NCI-H748 treated with DMSO at 0.1 percent for 48 hours (cell line): Measurements from ENCODE around the gene SEMA6A.
A peak's percentile ranks its signal among the peaks of the same experiment; 100 is the strongest.
"Not testable (repeated sequence)": the region's sequence is repeated elsewhere in the genome, so short reads cannot be mapped to it uniquely, and the experiment has no call there.

Source experiments
- DNase-seq: peaks from one replicate; lab custom pipeline; 2025; lab: John Stamatoyannopoulos, UW

Gene SEMA6A

GRCh38 chr5:116524051-116524904, 50.3 kb downstream of the SEMA6A start:
- no peak for DNase-seq

- not testable (repeated sequence) for DNase-seq
Measured at GRCh38 chr5:116523182-116523581, 51.4 kb downstream of the SEMA6A start.

- DNase-seq: no peak
Measured at GRCh38 chr5:116522356-116523136, 52.1 kb downstream of the SEMA6A start.

- no peak for DNase-seq
Measured at GRCh38 chr5:116521173-116521872, 53.3 kb downstream of the SEMA6A start.

- no peak for DNase-seq
Measured at GRCh38 chr5:116520771-116521170, 53.9 kb downstream of the SEMA6A start.

GRCh38 chr5:116518423-116518822, 56.2 kb downstream of the SEMA6A start:
- DNase-seq: no peak

- no peak for DNase-seq
Measured at GRCh38 chr5:116517488-116517887, 57.1 kb downstream of the SEMA6A start.

GRCh38 chr5:116516021-116516420, 58.6 kb downstream of the SEMA6A start:
- DNase-seq: no peak

- DNase-seq: no peak
Measured at GRCh38 chr5:116514421-116514970, 60.1 kb downstream of the SEMA6A start.

GRCh38 chr5:116510517-116510916, 64.1 kb downstream of the SEMA6A start:
- no peak for DNase-seq

GRCh38 chr5:116509483-116510244, 65.0 kb downstream of the SEMA6A start:
- no peak for DNase-seq

GRCh38 chr5:116508835-116509234, 65.8 kb downstream of the SEMA6A start:
- no peak for DNase-seq

GRCh38 chr5:116507941-116508655, 66.5 kb downstream of the SEMA6A start:
- DNase-seq: no peak

GRCh38 chr5:116507051-116507537, 67.5 kb downstream of the SEMA6A start:
- no peak for DNase-seq

GRCh38 chr5:116506488-116506887, 68.1 kb downstream of the SEMA6A start:
- no peak for DNase-seq

GRCh38 chr5:116504593-116505166, 69.9 kb downstream of the SEMA6A start:
- DNase-seq: no peak

GRCh38 chr5:116502616-116503015, 72.0 kb downstream of the SEMA6A start:
- no peak for DNase-seq

- DNase-seq: no peak
Measured at GRCh38 chr5:116502138-116502537, 72.5 kb downstream of the SEMA6A start.

GRCh38 chr5:116498503-116499048, 76.0 kb downstream of the SEMA6A start:
- DNase-seq: no peak

- peak; percentile 7 for DNase-seq
Measured at GRCh38 chr5:116497631-116498030, 77.0 kb downstream of the SEMA6A start.
